ENCODE results near the gene RUNX2.

GRCh38 chr6:45619994-45620471 lies 291.9 kb downstream of the RUNX2 start:
- TF ChIP-seq CTCF (IDR thresholded peaks at IDR 0.05) (no peak), POLR2A (IDR thresholded peaks at IDR 0.05) (no peak)

Measured in testis (tissue), 2 donors.